Measurements from ENCODE around the gene TSPAN9. TPM values are rescaled to one million over a fixed set of nuclear protein-coding genes. Genes with fewer than 3 reads are reported as not detected.

TSPAN9 gene
- total and polyA plus RNA-seq, 2 donors: 33.3 to 50.4 TPM

GRCh38 chr12:3090240-3091037 is 13.3 kb downstream of the TSPAN9 start:
- DNase-seq (ENCODE audit: extremely low spot score): no peak
- Histone ChIP-seq H3K4me1 (ENCODE audit: insufficient read depth) (no peaks in the 10 kb centered on the region), H3K36me3 (ENCODE audit: insufficient read depth) (no peaks in the 10 kb centered on the region), H3K27ac (ENCODE audit: low read depth) (no peak overlapping the region), H3K4me3 (ENCODE audit: low read depth, low read length) (no peak overlapping the region)
- WGBS: 90% methylated on average over 17 of the region's 17 CpGs

- Histone ChIP-seq H3K27ac (ENCODE audit: low read depth) (no peak overlapping the region), H3K4me1 (ENCODE audit: insufficient read depth) (no peaks in the 10 kb centered on the region), H3K4me3 (ENCODE audit: low read depth, low read length) (no peak overlapping the region), H3K36me3 (ENCODE audit: insufficient read depth) (no peaks in the 10 kb centered on the region)
- DNase-seq (ENCODE audit: extremely low spot score): no peak
- WGBS: 95% methylated on average over 7 of the region's 7 CpGs
Measured at GRCh38 chr12:3091038-3091319, 13.8 kb downstream of the TSPAN9 start.

- Histone ChIP-seq H3K36me3 (ENCODE audit: insufficient read depth) (no peaks in the 10 kb centered on the region), H3K4me1 (ENCODE audit: insufficient read depth) (no peaks in the 10 kb centered on the region), H3K27ac (ENCODE audit: low read depth) (no peak overlapping the region), H3K4me3 (ENCODE audit: low read depth, low read length) (no peak overlapping the region)
- 83% methylated on average over 8 of the region's 8 CpGs for WGBS
- DNase-seq (ENCODE audit: extremely low spot score): no peak
Measured at GRCh38 chr12:3091382-3092241, 14.4 kb downstream of the TSPAN9 start.

- Histone ChIP-seq H3K27ac (ENCODE audit: low read depth) (no peak overlapping the region), H3K4me3 (ENCODE audit: low read depth, low read length) (no peak overlapping the region), H3K4me1 (ENCODE audit: insufficient read depth) (no peaks in the 10 kb centered on the region), H3K36me3 (ENCODE audit: insufficient read depth) (no peaks in the 10 kb centered on the region)
- WGBS: 87% methylated on average over 10 of the region's 10 CpGs
- DNase-seq (ENCODE audit: extremely low spot score): no peak
Measured at GRCh38 chr12:3092764-3093163, 15.6 kb downstream of the TSPAN9 start.

- WGBS: 6% methylated on average over 10 of the region's 10 CpGs
- Histone ChIP-seq H3K27ac (ENCODE audit: low read depth) (no peak overlapping the region), H3K4me1 (ENCODE audit: insufficient read depth) (no peaks in the 10 kb centered on the region), H3K4me3 (ENCODE audit: low read depth, low read length) (no peak overlapping the region), H3K36me3 (ENCODE audit: insufficient read depth) (no peaks in the 10 kb centered on the region)
- peak; percentile 77 for DNase-seq (ENCODE audit: extremely low spot score)
Measured at GRCh38 chr12:3097186-3097804, 20.1 kb downstream of the TSPAN9 start.

DNA sequence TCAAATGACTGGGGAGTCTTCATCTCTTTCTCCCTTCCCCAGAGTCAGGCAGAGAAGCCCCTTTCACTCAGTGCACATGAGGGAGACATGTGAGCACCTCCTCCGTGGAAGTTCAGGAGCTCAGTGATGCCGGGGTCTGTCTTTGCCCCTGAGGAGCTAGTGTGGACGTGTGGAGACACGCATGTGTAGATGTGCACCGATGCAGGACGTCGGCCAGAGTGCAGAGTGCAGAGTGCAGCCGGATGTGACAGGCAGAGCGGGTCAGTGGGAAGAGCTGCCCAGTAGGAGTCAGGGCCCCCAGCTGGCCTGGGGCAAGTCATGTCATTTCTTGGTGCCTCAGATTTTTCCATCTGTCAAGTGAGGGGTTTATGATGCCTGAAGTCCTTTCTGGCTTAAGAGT is 20.7 kb downstream of the TSPAN9 start:
- H3K4me1 ChIP-seq (ENCODE audit: insufficient read depth): no peaks in the 10 kb centered on the region
- no peaks in the 10 kb centered on the region for H3K36me3 ChIP-seq (ENCODE audit: insufficient read depth)
- no peak for DNase-seq (ENCODE audit: extremely low spot score)
- 35% methylated on average over 9 of the region's 9 CpGs for WGBS
- H3K4me3 ChIP-seq (ENCODE audit: low read depth, low read length): no peak overlapping the region
- H3K27ac ChIP-seq (ENCODE audit: low read depth): no peak overlapping the region

DNA sequence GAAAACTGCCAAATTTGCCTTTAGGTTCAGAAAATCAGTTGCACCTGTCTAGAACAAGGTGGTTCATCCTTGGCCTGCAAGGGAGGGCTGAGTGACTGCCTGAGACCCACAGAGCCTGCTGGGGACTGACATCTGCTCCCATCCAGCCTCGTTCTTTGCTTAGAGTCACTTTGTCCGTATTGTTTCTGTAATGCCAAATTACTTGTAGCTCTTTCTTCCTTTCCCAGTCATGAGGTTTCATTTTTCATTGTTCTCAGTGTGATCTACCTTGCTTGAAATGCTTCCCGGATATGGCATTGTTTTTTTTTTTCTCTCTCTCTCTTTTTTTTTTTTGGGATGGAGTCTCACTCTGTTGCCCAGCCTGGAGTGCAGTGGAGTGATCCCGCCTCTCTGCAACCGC is 21.3 kb downstream of the TSPAN9 start:
- Histone ChIP-seq H3K36me3 (ENCODE audit: insufficient read depth) (no peaks in the 10 kb centered on the region), H3K27ac (ENCODE audit: low read depth) (no peak overlapping the region), H3K4me3 (ENCODE audit: low read depth, low read length) (no peak overlapping the region), H3K4me1 (ENCODE audit: insufficient read depth) (no peaks in the 10 kb centered on the region)
- WGBS: 88% methylated on average over 5 of the region's 5 CpGs
- no peak for DNase-seq (ENCODE audit: extremely low spot score)

- H3K4me1 ChIP-seq (ENCODE audit: insufficient read depth): no peaks in the 10 kb centered on the region
- 95% methylated on average over 3 of the region's 3 CpGs for WGBS
Measured at GRCh38 chr12:3099146-3099545, 22.0 kb downstream of the TSPAN9 start.

DNA sequence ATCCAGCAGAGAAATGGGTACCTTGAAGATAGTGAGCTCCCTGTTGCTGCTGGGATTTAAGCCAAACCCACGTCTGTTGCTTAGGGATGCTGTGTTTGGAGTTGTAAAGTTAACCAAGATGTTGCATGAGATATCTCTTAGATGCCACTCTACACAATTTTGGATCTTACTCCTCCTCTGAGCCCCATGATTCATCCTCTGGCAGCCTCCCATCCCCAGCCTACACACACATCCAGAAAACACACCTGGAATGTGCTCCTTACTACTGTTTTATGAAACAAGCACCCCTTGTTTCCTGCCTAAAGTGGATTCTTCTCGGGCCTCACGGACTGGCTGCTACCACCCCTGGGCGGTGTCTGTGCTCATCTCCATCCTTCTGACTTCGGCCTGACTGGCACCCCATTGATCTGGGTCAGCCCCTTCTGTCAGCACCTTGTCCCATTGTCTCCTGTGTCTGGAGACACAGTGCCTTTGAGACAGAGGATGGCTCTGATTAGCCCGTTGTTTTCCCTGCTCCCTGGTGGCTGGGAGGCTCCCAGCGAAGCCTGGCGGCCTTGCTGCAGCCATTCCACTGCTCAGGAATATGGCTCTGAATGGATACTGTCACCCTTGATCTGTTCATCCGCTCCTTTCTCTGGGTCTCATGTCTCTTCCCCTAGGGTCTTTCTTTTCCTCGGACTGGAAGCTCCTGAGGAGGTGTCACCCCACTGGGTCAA is 24.3 kb downstream of the TSPAN9 start:
- WGBS: 86% methylated on average over 10 of the region's 10 CpGs
- Histone ChIP-seq H3K27ac (ENCODE audit: low read depth) (no peak overlapping the region), H3K36me3 (ENCODE audit: insufficient read depth) (no peaks in the 10 kb centered on the region), H3K4me3 (ENCODE audit: low read depth, low read length) (no peak overlapping the region), H3K4me1 (ENCODE audit: insufficient read depth) (no peaks in the 10 kb centered on the region)
- DNase-seq (ENCODE audit: extremely low spot score): no peak

More at GRCh38 chr12:3099146-3099545, 22.0 kb downstream of the TSPAN9 start:
- Histone ChIP-seq H3K4me3 (ENCODE audit: low read depth, low read length) (no peak overlapping the region), H3K36me3 (ENCODE audit: insufficient read depth) (no peaks in the 10 kb centered on the region), H3K27ac (ENCODE audit: low read depth) (no peak overlapping the region)
- DNase-seq (ENCODE audit: extremely low spot score): no peak

- 62% methylated on average over 8 of the region's 8 CpGs for WGBS
- Histone ChIP-seq H3K4me3 (ENCODE audit: low read depth, low read length) (no peak overlapping the region), H3K36me3 (ENCODE audit: insufficient read depth) (no peaks in the 10 kb centered on the region), H3K4me1 (ENCODE audit: insufficient read depth) (no peaks in the 10 kb centered on the region), H3K27ac (ENCODE audit: low read depth) (no peak overlapping the region)
- no peak for DNase-seq (ENCODE audit: extremely low spot score)
Measured at GRCh38 chr12:3102771-3103410, 25.7 kb downstream of the TSPAN9 start.

DNA sequence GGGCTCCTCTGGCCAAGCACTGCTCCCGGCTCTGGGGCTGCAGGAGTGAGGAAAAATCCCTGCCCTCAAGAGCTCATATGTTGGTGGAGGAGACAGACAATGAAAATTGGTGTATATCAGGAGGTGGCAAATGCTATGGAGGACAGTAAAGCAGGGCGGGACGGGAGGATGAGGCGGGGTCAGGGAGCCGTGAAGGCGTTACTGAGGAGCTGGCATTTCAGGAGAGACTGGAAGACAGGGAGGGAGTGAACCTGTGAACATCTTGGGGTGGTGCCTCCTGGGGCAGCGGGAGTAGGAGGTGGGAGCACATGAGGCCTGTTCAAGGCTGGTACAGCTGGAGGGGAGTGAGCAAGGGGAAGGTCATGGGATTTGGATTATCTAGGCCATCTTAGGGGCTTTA is 26.6 kb downstream of the TSPAN9 start:
- H3K27ac ChIP-seq (ENCODE audit: low read depth): no peak overlapping the region
- no peak overlapping the region for H3K4me3 ChIP-seq (ENCODE audit: low read depth, low read length)
- no peaks in the 10 kb centered on the region for H3K36me3 ChIP-seq (ENCODE audit: insufficient read depth)
- WGBS: 95% methylated on average over 7 of the region's 7 CpGs
- H3K4me1 ChIP-seq (ENCODE audit: insufficient read depth): no peaks in the 10 kb centered on the region
- no peak for DNase-seq (ENCODE audit: extremely low spot score)

GRCh38 chr12:3105690-3106479 is 28.7 kb downstream of the TSPAN9 start:
- 95% methylated on average over 29 of the region's 29 CpGs for WGBS
- Histone ChIP-seq H3K4me3 (ENCODE audit: low read depth, low read length) (no peak overlapping the region), H3K27ac (ENCODE audit: low read depth) (no peak overlapping the region), H3K36me3 (ENCODE audit: insufficient read depth) (no peaks in the 10 kb centered on the region), H3K4me1 (ENCODE audit: insufficient read depth) (no peaks in the 10 kb centered on the region)
- DNase-seq (ENCODE audit: extremely low spot score): no peak

Measured in urinary bladder (tissue), 4 donors.